Measurements from ENCODE around the gene SH2D4B. TPM values are rescaled to one million over a fixed set of nuclear protein-coding genes. Genes with fewer than 3 reads are reported as not detected.

The SH2D4B gene
- total RNA-seq, 1 donor from 2014 or later: 0.43 TPM

DNA sequence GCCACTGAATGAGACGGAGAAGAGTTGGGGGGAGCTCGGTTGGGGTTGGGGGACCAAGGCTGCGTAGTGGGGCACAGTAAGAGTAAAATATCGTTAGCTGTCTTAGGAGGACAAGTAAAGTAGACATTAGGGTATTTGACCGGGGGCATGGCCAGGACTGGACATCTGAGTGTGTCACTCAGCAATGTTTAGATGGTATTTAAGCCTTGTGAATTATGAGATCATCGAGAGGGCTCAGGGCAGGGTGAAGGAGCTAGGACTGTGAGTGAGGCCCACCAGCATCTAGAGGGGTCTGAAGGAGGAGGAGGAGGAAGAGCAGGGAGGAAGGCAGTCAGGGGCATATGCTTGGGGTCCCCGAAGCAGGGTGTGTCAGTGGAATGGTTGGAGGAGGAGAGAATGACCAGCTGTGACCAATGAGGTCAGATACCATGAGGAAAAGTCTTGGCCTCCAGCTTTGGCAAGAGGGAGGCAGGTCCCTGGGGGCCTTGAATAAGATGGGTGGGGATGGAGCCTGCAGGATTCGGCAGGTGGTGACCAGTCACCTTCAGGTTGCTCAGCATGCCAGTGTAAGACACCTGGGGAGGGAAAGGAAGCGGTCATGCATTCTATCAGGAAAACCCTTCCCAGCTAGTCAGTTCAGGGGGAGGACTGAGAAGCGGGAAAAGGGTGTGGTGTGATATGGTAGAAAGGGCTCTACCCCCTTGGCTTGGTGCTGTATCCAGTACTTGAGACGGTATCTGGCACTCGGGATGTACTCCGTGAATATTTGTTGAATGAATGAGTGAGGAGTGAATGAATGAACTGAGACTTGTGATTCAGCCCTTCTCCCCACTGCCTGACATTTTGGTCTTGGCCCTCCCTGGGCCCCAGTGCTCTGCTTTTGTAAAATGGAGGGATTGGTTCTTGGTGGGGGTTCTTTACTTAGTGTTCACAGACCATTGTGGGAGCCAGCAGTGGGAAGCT, 34.8 kb upstream of the SH2D4B start:
- DNase-seq (no peak), ATAC-seq (no peak)
- Histone ChIP-seq H3K9me3 (no peaks in the 10 kb centered on the region), H3K27me3 (no peaks in the 10 kb centered on the region), H3K4me1 (peaks cover 94% of the 10 kb centered on the region), H3K36me3 (peaks cover 28% of the 10 kb centered on the region), H3K27ac (peak overlapping the region; percentile 36), H3K4me3 (no peak overlapping the region)
- TF ChIP-seq CTCF (IDR thresholded peaks at IDR 0.05): no peak
- intact Hi-C loops (cut with DNase I): no loop called here

DNA sequence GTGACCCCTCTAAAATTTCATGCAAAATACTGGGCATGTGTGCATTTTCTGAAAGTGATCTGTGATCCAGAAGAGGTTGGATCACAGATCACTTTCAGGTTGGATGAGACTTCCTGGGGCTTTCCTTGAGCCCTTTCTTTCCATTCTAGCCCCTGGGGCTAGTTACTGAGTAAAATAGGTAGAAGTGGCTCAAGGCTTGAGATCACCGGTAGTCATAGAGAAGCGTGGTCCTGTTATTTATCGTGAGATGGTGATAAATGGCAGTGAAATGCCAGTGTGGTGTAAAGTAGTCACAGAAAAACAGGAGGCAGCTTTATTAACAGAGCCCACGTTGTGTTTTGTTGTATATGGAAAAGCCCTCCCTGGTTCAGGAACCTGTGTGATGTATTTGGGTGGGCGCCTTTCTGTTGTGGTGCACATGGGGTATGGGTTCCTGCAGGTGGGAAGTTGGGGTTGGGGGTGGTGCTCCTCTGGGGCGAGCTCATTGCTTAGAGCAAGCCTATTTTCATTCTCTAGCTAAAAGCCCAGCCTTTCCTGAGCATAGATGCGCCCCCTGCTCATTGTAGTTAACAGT, 34.0 kb upstream of the SH2D4B start:
- Histone ChIP-seq H3K4me1 (peaks cover 90% of the 10 kb centered on the region), H3K9me3 (no peaks in the 10 kb centered on the region), H3K27me3 (no peaks in the 10 kb centered on the region), H3K36me3 (peaks cover 35% of the 10 kb centered on the region), H3K27ac (peak overlapping the region; percentile 47), H3K4me3 (no peak overlapping the region)
- DNase-seq: no peak
- no peak for TF ChIP-seq CTCF (IDR thresholded peaks at IDR 0.05)
- intact Hi-C loops (cut with DNase I): no loop called here
- ATAC-seq: no peak

- no peaks in the 10 kb centered on the region for H3K9me3 ChIP-seq
- peaks cover 90% of the 10 kb centered on the region for H3K4me1 ChIP-seq
- H3K27me3 ChIP-seq: no peaks in the 10 kb centered on the region
- DNase-seq: no peak
- intact Hi-C loops (cut with DNase I): no loop called here
- peaks cover 41% of the 10 kb centered on the region for H3K36me3 ChIP-seq
- H3K27ac ChIP-seq: peak overlapping the region; percentile 65
- TF ChIP-seq CTCF (IDR thresholded peaks at IDR 0.05): no peak
- no peak overlapping the region for H3K4me3 ChIP-seq
- ATAC-seq: peak; percentile 49
These were observed 33.4 kb upstream of the SH2D4B start for GRCh38 chr10:80504158-80504811.

DNA sequence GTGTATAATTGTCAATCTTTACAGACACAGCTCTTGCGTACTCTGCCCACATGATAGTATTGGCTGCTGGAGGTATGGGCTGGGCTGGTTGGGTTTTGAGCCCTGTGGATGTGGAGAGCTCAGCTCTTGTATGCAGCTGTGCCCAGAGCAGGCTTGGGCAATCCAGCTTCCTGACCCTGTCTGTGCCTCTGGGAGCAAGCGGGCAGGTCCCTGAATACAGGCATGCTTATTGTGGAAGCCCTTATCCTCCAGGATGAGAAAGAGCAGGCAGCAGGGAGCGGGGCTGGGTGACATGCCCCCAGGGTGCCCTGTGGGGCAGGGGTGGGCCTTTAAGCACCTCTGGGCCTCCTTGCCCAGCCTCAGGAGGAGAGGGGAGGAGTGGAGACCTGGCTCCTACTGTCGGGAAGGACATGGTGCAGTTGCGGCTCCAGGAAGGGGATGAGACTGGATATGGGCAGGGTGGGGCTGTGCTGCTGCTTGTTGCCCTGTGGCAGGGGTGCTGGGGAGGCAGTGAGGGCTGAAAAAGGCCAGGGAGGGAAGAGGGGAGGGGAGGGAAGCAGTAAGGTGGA, 32.7 kb upstream of the SH2D4B start:
- ATAC-seq: no peak
- TF ChIP-seq CTCF (IDR thresholded peaks at IDR 0.05): no peak
- intact Hi-C loops (cut with DNase I): loop anchor here (5.0 kb wide), 1 partner anchor 43 kb away; no protein-coding TSS in a partner anchor
- H3K4me3 ChIP-seq: no peak overlapping the region
- no peaks in the 10 kb centered on the region for H3K27me3 ChIP-seq
- H3K4me1 ChIP-seq: peaks cover 90% of the 10 kb centered on the region
- no peak for DNase-seq
- H3K9me3 ChIP-seq: no peaks in the 10 kb centered on the region
- peak overlapping the region; percentile 65 for H3K27ac ChIP-seq
- peaks cover 48% of the 10 kb centered on the region for H3K36me3 ChIP-seq

DNA sequence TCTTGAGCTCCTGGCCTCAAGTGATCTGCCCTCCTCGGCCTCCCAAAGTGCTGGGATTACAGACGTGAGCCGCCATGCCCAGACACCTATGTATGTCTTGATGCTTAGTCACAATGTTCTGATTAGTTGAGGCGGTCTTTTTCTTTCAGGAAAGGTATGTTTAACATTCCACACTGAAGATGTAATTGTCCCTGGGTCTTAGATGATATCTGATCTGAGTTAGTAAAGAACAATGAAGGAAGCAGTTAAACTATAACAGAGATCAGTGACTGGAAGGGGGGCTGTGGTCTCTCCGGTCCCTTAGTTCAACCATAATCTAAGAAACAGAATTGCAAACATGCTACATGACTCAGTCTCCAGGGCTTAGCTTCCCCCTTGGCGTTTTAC, 31.5 kb upstream of the SH2D4B start:
- TF ChIP-seq CTCF (IDR thresholded peaks at IDR 0.05): no peak
- DNase-seq (no peak), ATAC-seq (no peak)
- Histone ChIP-seq H3K9me3 (no peaks in the 10 kb centered on the region), H3K4me1 (peaks cover 82% of the 10 kb centered on the region), H3K27me3 (no peaks in the 10 kb centered on the region), H3K4me3 (no peak overlapping the region), H3K27ac (peak overlapping the region; percentile 65), H3K36me3 (peaks cover 60% of the 10 kb centered on the region)
- intact Hi-C loops (cut with DNase I): loop anchor here (5.0 kb wide), 1 partner anchor 44 kb away; no protein-coding TSS in a partner anchor

Data from upper lobe of right lung (tissue), 1 donor.